ENCODE data around the gene TMEM273. TPM values are rescaled to one million over a fixed set of nuclear protein-coding genes. Genes with fewer than 3 reads are reported as not detected.

TMEM273 gene
- total RNA-seq, 1 donor: not detected

- Histone ChIP-seq H3K27ac (ENCODE audit: low read depth, low read length) (no peak overlapping the region), H2AFZ (ENCODE audit: low read length) (no peak overlapping the region), H3K79me2 (ENCODE audit: insufficient read depth, low read length) (no peaks in the 10 kb centered on the region), H4K20me1 (ENCODE audit: insufficient read depth, low read length) (no peaks in the 10 kb centered on the region), H3K27me3 (ENCODE audit: insufficient read depth, low read length) (no peaks in the 10 kb centered on the region), H3K9me3 (ENCODE audit: low read depth, low read length) (no peaks in the 10 kb centered on the region), H3K4me1 (ENCODE audit: insufficient read depth, low read length) (peaks cover 9% of the 10 kb centered on the region), H3K36me3 (ENCODE audit: insufficient read depth, low read length) (no peaks in the 10 kb centered on the region), H3K4me3 (ENCODE audit: insufficient read depth, low read length) (no peak overlapping the region), H3K4me2 (ENCODE audit: insufficient read depth, low read length) (no peak overlapping the region)
- DNase-seq (ENCODE audit: insufficient read length, low spot score, missing footprints): no peak
- TF ChIP-seq CTCF (IDR thresholded peaks at IDR 0.05; ENCODE audit: extremely low read depth, low read depth, low read length): no peak
These were observed 20.0 kb downstream of the TMEM273 start for GRCh38 chr10:49168171-49168540.

GRCh38 chr10:49167425-49168170 lies 20.6 kb downstream of the TMEM273 start:
- no peaks in the 10 kb centered on the region for H3K79me2 ChIP-seq (ENCODE audit: insufficient read depth, low read length)
- no peak overlapping the region for H3K4me2 ChIP-seq (ENCODE audit: insufficient read depth, low read length)
- no peak overlapping the region for H2AFZ ChIP-seq (ENCODE audit: low read length)
- no peaks in the 10 kb centered on the region for H3K36me3 ChIP-seq (ENCODE audit: insufficient read depth, low read length)
- no peak overlapping the region for H3K4me3 ChIP-seq (ENCODE audit: insufficient read depth, low read length)
- no peaks in the 10 kb centered on the region for H4K20me1 ChIP-seq (ENCODE audit: insufficient read depth, low read length)
- peaks cover 9% of the 10 kb centered on the region for H3K4me1 ChIP-seq (ENCODE audit: insufficient read depth, low read length)
- DNase-seq (ENCODE audit: insufficient read length, low spot score, missing footprints): peak; percentile 38
- TF ChIP-seq CTCF (IDR thresholded peaks at IDR 0.05; ENCODE audit: extremely low read depth, low read depth, low read length): no peak
- no peaks in the 10 kb centered on the region for H3K27me3 ChIP-seq (ENCODE audit: insufficient read depth, low read length)
- no peaks in the 10 kb centered on the region for H3K9me3 ChIP-seq (ENCODE audit: low read depth, low read length)
- H3K27ac ChIP-seq (ENCODE audit: low read depth, low read length): no peak overlapping the region

- peaks cover 14% of the 10 kb centered on the region for H3K4me1 ChIP-seq (ENCODE audit: insufficient read depth, low read length)
- H3K79me2 ChIP-seq (ENCODE audit: insufficient read depth, low read length): no peaks in the 10 kb centered on the region
- DNase-seq (ENCODE audit: insufficient read length, low spot score, missing footprints): peak; percentile 54
- H3K4me3 ChIP-seq (ENCODE audit: insufficient read depth, low read length): no peak overlapping the region
- H2AFZ ChIP-seq (ENCODE audit: low read length): no peak overlapping the region
- no peaks in the 10 kb centered on the region for H3K36me3 ChIP-seq (ENCODE audit: insufficient read depth, low read length)
- no peak overlapping the region for H3K4me2 ChIP-seq (ENCODE audit: insufficient read depth, low read length)
- no peak overlapping the region for H3K27ac ChIP-seq (ENCODE audit: low read depth, low read length)
- no peaks in the 10 kb centered on the region for H3K27me3 ChIP-seq (ENCODE audit: insufficient read depth, low read length)
- TF ChIP-seq CTCF (IDR thresholded peaks at IDR 0.05; ENCODE audit: extremely low read depth, low read depth, low read length): no peak
- no peaks in the 10 kb centered on the region for H3K9me3 ChIP-seq (ENCODE audit: low read depth, low read length)
- no peaks in the 10 kb centered on the region for H4K20me1 ChIP-seq (ENCODE audit: insufficient read depth, low read length)
These were observed 21.4 kb downstream of the TMEM273 start for GRCh38 chr10:49166484-49167400.
